Activated CD8-positive, alpha-beta T cell treated with anti-CD3 and anti-CD28 coated beads for 36 hours (primary cell): ENCODE measurements around the gene DGCR6L. TPM values are rescaled to one million over a fixed set of nuclear protein-coding genes. Genes with fewer than 3 reads are reported as not detected.
"Not testable (repeated sequence)": the region's sequence is repeated elsewhere in the genome, so short reads cannot be mapped to it uniquely, and the experiment has no call there.

Experiments
- ATAC-seq: fragments of 200-7000 bp; cut with Tn5 transposase; one replicate; pipeline ENCODE4 v1.10.0; 2021; ENCODE audit warnings: mild to moderate bottlenecking, moderate library complexity
- CTCF ChIA-PET: fragments of 350-600 bp; sonication (Branson Sonifier 250); formaldehyde crosslinking; loops from one replicate; lab custom pipeline; 2021; ENCODE audit warnings: antibody characterized with exemption; lab: Charles Lee
- POLR2A ChIA-PET: fragments of 350-600 bp; sonication (Branson Sonifier 250); formaldehyde crosslinking; loops from one replicate; lab custom pipeline; 2021; ENCODE audit warnings: antibody characterized with exemption; lab: Charles Lee
- DNase-seq: peaks from one replicate; pipeline ENCODE4 v3.0.0-alpha.2; 2020
- H3K27ac Mint-ChIP-seq: one replicate; pipeline ENCODE4 v1.8.0; 2021; ENCODE audit warnings: mild to moderate bottlenecking, mixed read lengths
- H3K27me3 Mint-ChIP-seq: one replicate; pipeline ENCODE4 v1.8.0; 2021; ENCODE audit warnings: mixed read lengths
- H3K36me3 Mint-ChIP-seq: one replicate; pipeline ENCODE4 v1.8.0; 2021; ENCODE audit warnings: low read depth, mixed read lengths
- H3K4me1 Mint-ChIP-seq: one replicate; pipeline ENCODE4 v1.8.0; 2021; ENCODE audit warnings: low read depth, mixed read lengths
- H3K4me3 Mint-ChIP-seq: one replicate; pipeline ENCODE4 v1.8.0; 2021; ENCODE audit warnings: mild to moderate bottlenecking, moderate library complexity, mixed read lengths
- H3K9me3 Mint-ChIP-seq: one replicate; pipeline ENCODE4 v1.8.0; 2021; ENCODE audit warnings: mixed read lengths
- CTCF ChIP-seq: fragments of 200-600 bp; IDR thresholded peaks from one replicate; pipeline ENCODE4 v1.8.0; 2022; ENCODE audit warnings: antibody characterized with exemption, mild to moderate bottlenecking
- intact Hi-C: fragments of 100-400 bp; cut with micrococcal nuclease; formaldehyde crosslinking; loops from one replicate; pipeline ENCODE4 v1.10.0; 2022
- total RNA-seq, 2 experiments: library from RNA; stranded (reverse); gene quantifications; one replicate each; pipeline ENCODE4 v1.2.3, GENCODE V29; 2021

Gene DGCR6L
- total RNA-seq, 2 experiments from 2014 or later = 30.7 to 32.0 TPM

- Mint-ChIP-seq H3K36me3 (no peaks in the 10 kb centered on the region), H3K9me3 (no peaks in the 10 kb centered on the region), H3K4me1 (peaks cover 3% of the 10 kb centered on the region), H3K27ac (no peak overlapping the region), H3K4me3 (no peak overlapping the region), H3K27me3 (no peaks in the 10 kb centered on the region)
- TF ChIP-seq CTCF = no peak
- CTCF ChIA-PET = interaction anchor here (0.9 kb wide), 1 partner anchor 119 kb away, joined by 4 read pairs; no protein-coding TSS in a partner anchor
- DNase-seq (no peak), ATAC-seq (no peak)
- POLR2A ChIA-PET = no interaction called here
- intact Hi-C loops = no loop called here
Observed at GRCh38 chr22:20276468-20276867, 43.4 kb downstream of the DGCR6L start.

- DNase-seq = no peak
- Mint-ChIP-seq H3K4me1 (peaks cover 3% of the 10 kb centered on the region), H3K9me3 (no peaks in the 10 kb centered on the region), H3K36me3 (no peaks in the 10 kb centered on the region), H3K27ac (no peak overlapping the region), H3K27me3 (no peaks in the 10 kb centered on the region), H3K4me3 (no peak overlapping the region)
- no peak for TF ChIP-seq CTCF
- no peak for ATAC-seq
- intact Hi-C loops = no loop called here
- CTCF ChIA-PET = no interaction called here
- POLR2A ChIA-PET = no interaction called here
Observed at GRCh38 chr22:20275836-20276235, 44.0 kb downstream of the DGCR6L start.

GRCh38 chr22:20275325-20275724 is 44.5 kb downstream of the DGCR6L start:
- H3K27me3 Mint-ChIP-seq, ATAC-seq, H3K27ac Mint-ChIP-seq, DNase-seq, H3K4me1 Mint-ChIP-seq, CTCF ChIA-PET, H3K36me3 Mint-ChIP-seq, intact Hi-C loops, H3K4me3 Mint-ChIP-seq, H3K9me3 Mint-ChIP-seq, POLR2A ChIA-PET: not testable (repeated sequence)

- H3K27ac Mint-ChIP-seq, CTCF ChIA-PET, H3K4me1 Mint-ChIP-seq, POLR2A ChIA-PET, DNase-seq, H3K36me3 Mint-ChIP-seq, ATAC-seq, H3K27me3 Mint-ChIP-seq, intact Hi-C loops, H3K9me3 Mint-ChIP-seq, H3K4me3 Mint-ChIP-seq: not testable (repeated sequence)
Observed at GRCh38 chr22:20274374-20274773, 45.5 kb downstream of the DGCR6L start.

- no peak overlapping the region for H3K27ac Mint-ChIP-seq
- peaks cover 2% of the 10 kb centered on the region for H3K4me1 Mint-ChIP-seq
- H3K4me3 Mint-ChIP-seq = no peak overlapping the region
- intact Hi-C loops = no loop called here
- no peak for TF ChIP-seq CTCF
- no peaks in the 10 kb centered on the region for H3K36me3 Mint-ChIP-seq
- H3K9me3 Mint-ChIP-seq = no peaks in the 10 kb centered on the region
- DNase-seq = no peak
- CTCF ChIA-PET = no interaction called here
- POLR2A ChIA-PET = no interaction called here
- no peaks in the 10 kb centered on the region for H3K27me3 Mint-ChIP-seq
- no peak for ATAC-seq
Observed at GRCh38 chr22:20273758-20274181, 46.1 kb downstream of the DGCR6L start.

- ATAC-seq = no peak
- Mint-ChIP-seq H3K27ac (no peak overlapping the region), H3K9me3 (no peaks in the 10 kb centered on the region), H3K4me1 (peaks cover 3% of the 10 kb centered on the region), H3K4me3 (no peak overlapping the region), H3K36me3 (no peaks in the 10 kb centered on the region), H3K27me3 (no peaks in the 10 kb centered on the region)
- CTCF ChIA-PET = no interaction called here
- intact Hi-C loops = no loop called here
- TF ChIP-seq CTCF = no peak
- POLR2A ChIA-PET = no interaction called here
- no peak for DNase-seq
Observed at GRCh38 chr22:20272700-20273099, 47.2 kb downstream of the DGCR6L start.
